H9 (cell line): ENCODE results near the gene INSYN2B. TPM values are rescaled to one million over a fixed set of nuclear protein-coding genes. Genes with fewer than 3 reads are reported as not detected.

Experiments
- DNase-seq: peaks from one replicate; pipeline ENCODE4 v3.0.0-alpha.2; 2017
- H2AFZ ChIP-seq: one replicate; pipeline ENCODE4 v1.6.1; 2013; ENCODE audit warnings: mild to moderate bottlenecking, low read length, control low read depth, moderate library complexity
- H2AK5ac ChIP-seq: 2 replicates; pipeline ENCODE4 v1.6.1; 2013; ENCODE audit warnings: low read length, control low read depth, mixed read lengths; ENCODE audit not compliant: insufficient read length
- H2BK120ac ChIP-seq: one replicate; pipeline ENCODE4 v1.6.1; 2013; ENCODE audit warnings: low read depth, mild to moderate bottlenecking, low read length, control low read depth, inconsistent platforms; ENCODE audit not compliant: poor library complexity, severe bottlenecking
- H2BK12ac ChIP-seq: 2 replicates; pipeline ENCODE4 v1.6.1; 2013; ENCODE audit warnings: low read length, control low read depth, mixed read lengths, low read depth; ENCODE audit not compliant: insufficient read length
- H2BK15ac ChIP-seq: 2 replicates; pipeline ENCODE4 v1.6.1; 2013; ENCODE audit warnings: low read depth, low read length, control low read depth
- H2BK20ac ChIP-seq: one replicate; pipeline ENCODE4 v1.6.1; 2013; ENCODE audit warnings: low read depth, mild to moderate bottlenecking, low read length, control low read depth, inconsistent platforms; ENCODE audit not compliant: poor library complexity, severe bottlenecking
- H2BK5ac ChIP-seq: 2 replicates; pipeline ENCODE4 v1.6.1; 2013; ENCODE audit warnings: low read length, control low read depth, mixed read lengths; ENCODE audit not compliant: insufficient read length
- H3K14ac ChIP-seq: 2 replicates; pipeline ENCODE4 v1.6.1; 2013; ENCODE audit warnings: low read length, control low read depth; ENCODE audit not compliant: insufficient read depth
- H3K18ac ChIP-seq: 2 replicates; pipeline ENCODE4 v1.6.1; 2013; ENCODE audit warnings: low read depth, mild to moderate bottlenecking, mixed read lengths, low read length, control low read depth; ENCODE audit not compliant: insufficient read length
- H3K23ac ChIP-seq: 2 replicates; pipeline ENCODE4 v1.6.1; 2013; ENCODE audit warnings: low read length, control low read depth, mixed read lengths, low read depth; ENCODE audit not compliant: insufficient read length
- H3K23me2 ChIP-seq: 2 replicates; pipeline ENCODE4 v1.6.1; 2013; ENCODE audit warnings: low read depth, mild to moderate bottlenecking, mixed read lengths, low read length, control low read depth; ENCODE audit not compliant: insufficient read length, poor library complexity, severe bottlenecking
- H3K27ac ChIP-seq: 2 replicates; pipeline ENCODE4 v1.5.1; 2013; ENCODE audit warnings: low read length, control low read depth, mixed read lengths, low read depth; ENCODE audit not compliant: insufficient read length
- H3K27me3 ChIP-seq: 2 replicates; pipeline ENCODE4 v1.6.1; 2013; ENCODE audit warnings: low read length, control low read depth, inconsistent platforms; ENCODE audit not compliant: insufficient read depth
- H3K4ac ChIP-seq: 2 replicates; pipeline ENCODE4 v1.6.1; 2013; ENCODE audit warnings: low read depth, mild to moderate bottlenecking, control low read depth, inconsistent platforms, low read length, moderate library complexity
- H3K4me1 ChIP-seq: 2 replicates; pipeline ENCODE4 v1.6.1; 2013; ENCODE audit warnings: low read length, control low read depth, inconsistent platforms; ENCODE audit not compliant: insufficient read depth
- H3K4me2 ChIP-seq: 2 replicates; pipeline ENCODE4 v1.6.1; 2013; ENCODE audit warnings: low read length, control low read depth, mixed read lengths; ENCODE audit not compliant: insufficient read length, insufficient read depth
- H3K56ac ChIP-seq: 2 replicates; pipeline ENCODE4 v1.6.1; 2013; ENCODE audit warnings: low read depth, mild to moderate bottlenecking, mixed read lengths, low read length, control low read depth; ENCODE audit not compliant: insufficient read length
- H3K79me1 ChIP-seq: 2 replicates; pipeline ENCODE4 v1.6.1; 2013; ENCODE audit warnings: low read depth, mild to moderate bottlenecking, moderate library complexity, low read length, control low read depth, inconsistent platforms; ENCODE audit not compliant: insufficient read depth, poor library complexity, severe bottlenecking
- H3K79me2 ChIP-seq: 2 replicates; pipeline ENCODE4 v1.6.1; 2013; ENCODE audit warnings: low read length, control low read depth, inconsistent platforms; ENCODE audit not compliant: insufficient read depth
- H3K9ac ChIP-seq: 2 replicates; pipeline ENCODE4 v1.6.1; 2013; ENCODE audit warnings: low read length, control low read depth, mixed read lengths; ENCODE audit not compliant: insufficient read length; ENCODE audit errors: extremely low read depth
- H3K9me3 ChIP-seq: one replicate; pipeline ENCODE4 v1.6.1; 2013; ENCODE audit warnings: low read depth, low read length, inconsistent platforms; ENCODE audit not compliant: control insufficient read depth
- H3T11ph ChIP-seq: one replicate; pipeline ENCODE4 v1.6.1; 2013; ENCODE audit warnings: mild to moderate bottlenecking, low read length, control low read depth, inconsistent platforms
- H4K20me1 ChIP-seq: one replicate; pipeline ENCODE4 v1.6.1; 2013; ENCODE audit not compliant: control insufficient read depth, insufficient read length, insufficient read depth
- H4K5ac ChIP-seq: 2 replicates; pipeline ENCODE4 v1.6.1; 2013; ENCODE audit warnings: low read depth, mild to moderate bottlenecking, mixed read lengths, low read length, control low read depth; ENCODE audit not compliant: insufficient read length
- H4K8ac ChIP-seq: replicated peaks from 2 replicates; pipeline ENCODE4 v1.6.1; 2013; ENCODE audit warnings: low read length, control low read depth, mixed read lengths, low read depth; ENCODE audit not compliant: insufficient read length
- H4K91ac ChIP-seq: 2 replicates; pipeline ENCODE4 v1.6.1; 2013; ENCODE audit warnings: low read depth, mild to moderate bottlenecking, moderate library complexity, mixed read lengths, low read length, control low read depth; ENCODE audit not compliant: insufficient read length
- H3K27ac Mint-ChIP-seq, 3 experiments: 2 replicates in 2 of 3; 3 replicates in 1 of 3; pipeline ENCODE4 v1.8.0; 2020 to 2021; ENCODE audit warnings: mixed read lengths in 3 of 3, mild to moderate bottlenecking in 1 of 3, moderate library complexity in 1 of 3
- H3K27me3 Mint-ChIP-seq: 2 replicates; pipeline ENCODE4 v1.8.0; 2021; ENCODE audit warnings: low read depth, mild to moderate bottlenecking, moderate library complexity, mixed read lengths
- H3K36me3 Mint-ChIP-seq, 3 experiments: 2 replicates in 2 of 3; 3 replicates in 1 of 3; pipeline ENCODE4 v1.8.0; 2020 to 2021; ENCODE audit warnings: low read depth in 3 of 3, mixed read lengths in 3 of 3; ENCODE audit not compliant: insufficient read depth in 1 of 3
- H3K4me1 Mint-ChIP-seq, 2 experiments: 2 replicates each; pipeline ENCODE4 v1.8.0; 2020; ENCODE audit warnings: mixed read lengths in 2 of 2
- H3K4me3 Mint-ChIP-seq, 2 experiments: 2 replicates in 1 of 2; 3 replicates in 1 of 2; pipeline ENCODE4 v1.8.0; 2020 to 2021; ENCODE audit warnings: mild to moderate bottlenecking in 2 of 2, mixed read lengths in 2 of 2, moderate library complexity in 1 of 2
- H3K9me3 Mint-ChIP-seq, 2 experiments: 2 replicates in 1 of 2; 3 replicates in 1 of 2; pipeline ENCODE4 v1.8.0; 2020; ENCODE audit warnings: mild to moderate bottlenecking in 2 of 2, mixed read lengths in 2 of 2, moderate library complexity in 1 of 2
- WGBS: extraction: QIAGEN DNeasy Blood & Tissue Kit; methylation state at CpG from one replicate; pipeline ENCODE4 v1.1.7; 2013; ENCODE audit warnings: missing lambda C conversion rate, low lambda C conversion rate, mixed read lengths; ENCODE audit not compliant: insufficient read length; ENCODE audit errors: extremely low coverage; 5-methylcytosine and 5-hydroxymethylcytosine counted together
- total RNA-seq: library from RNA; stranded (reverse); gene quantifications from 2 replicates; pipeline ENCODE4 v1.2.1, GENCODE V29; 2021
- TF ChIP-seq, protein P1 (sequence below): fragments of 200-600 bp; sonication (generic); conservative IDR thresholded peaks from 3 replicates; pipeline ENCODE4 v1.8.0; 2021; ENCODE audit warnings: antibody characterized with exemption, mild to moderate bottlenecking

Gene INSYN2B
- total RNA-seq, 1 experiment from 2014 or later = not detected

- no peaks in the 10 kb centered on the region for H3K4me1 ChIP-seq
- H4K5ac ChIP-seq = no peak overlapping the region
- no peak for DNase-seq
- no peak overlapping the region for H4K8ac ChIP-seq
- no peaks in the 10 kb centered on the region for H3K79me1 ChIP-seq
- WGBS = 100% methylated on average over 1 of the region's 2 CpGs
- H3K18ac ChIP-seq = no peak overlapping the region
- H3K79me2 ChIP-seq = no peaks in the 10 kb centered on the region
- Mint-ChIP-seq H3K27ac (no peak overlapping the region; a peak in 1 of 7 replicates), H3K36me3 (no peaks in the 10 kb centered on the region), H3K27me3 (no peaks in the 10 kb centered on the region), H3K4me1 (peaks cover 9% of the 10 kb centered on the region in 2 experiments; a peak in 3 of 4 replicates), H3K4me3 (no peak overlapping the region), H3K9me3 (no peaks in the 10 kb centered on the region)
- no peak overlapping the region for H3K4ac ChIP-seq
- TF ChIP-seq, protein P1, sequence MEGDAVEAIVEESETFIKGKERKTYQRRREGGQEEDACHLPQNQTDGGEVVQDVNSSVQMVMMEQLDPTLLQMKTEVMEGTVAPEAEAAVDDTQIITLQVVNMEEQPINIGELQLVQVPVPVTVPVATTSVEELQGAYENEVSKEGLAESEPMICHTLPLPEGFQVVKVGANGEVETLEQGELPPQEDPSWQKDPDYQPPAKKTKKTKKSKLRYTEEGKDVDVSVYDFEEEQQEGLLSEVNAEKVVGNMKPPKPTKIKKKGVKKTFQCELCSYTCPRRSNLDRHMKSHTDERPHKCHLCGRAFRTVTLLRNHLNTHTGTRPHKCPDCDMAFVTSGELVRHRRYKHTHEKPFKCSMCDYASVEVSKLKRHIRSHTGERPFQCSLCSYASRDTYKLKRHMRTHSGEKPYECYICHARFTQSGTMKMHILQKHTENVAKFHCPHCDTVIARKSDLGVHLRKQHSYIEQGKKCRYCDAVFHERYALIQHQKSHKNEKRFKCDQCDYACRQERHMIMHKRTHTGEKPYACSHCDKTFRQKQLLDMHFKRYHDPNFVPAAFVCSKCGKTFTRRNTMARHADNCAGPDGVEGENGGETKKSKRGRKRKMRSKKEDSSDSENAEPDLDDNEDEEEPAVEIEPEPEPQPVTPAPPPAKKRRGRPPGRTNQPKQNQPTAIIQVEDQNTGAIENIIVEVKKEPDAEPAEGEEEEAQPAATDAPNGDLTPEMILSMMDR = no peak
- no peak overlapping the region for H2BK120ac ChIP-seq
- H3K27me3 ChIP-seq = no peaks in the 10 kb centered on the region
- no peak overlapping the region for H3K23ac ChIP-seq
- H3K14ac ChIP-seq = no peak overlapping the region
- no peak overlapping the region for H3K4me2 ChIP-seq
- no peak overlapping the region for H2BK12ac ChIP-seq
- H2BK20ac ChIP-seq = no peak overlapping the region
- no peak overlapping the region for H2AFZ ChIP-seq
- H3K9ac ChIP-seq = no peak overlapping the region
- no peaks in the 10 kb centered on the region for H4K20me1 ChIP-seq
- H3T11ph ChIP-seq = no peak overlapping the region
- H2BK15ac ChIP-seq = no peak overlapping the region
- no peaks in the 10 kb centered on the region for H3K23me2 ChIP-seq
- H2BK5ac ChIP-seq = no peak overlapping the region
- no peak overlapping the region for H2AK5ac ChIP-seq
- H3K27ac ChIP-seq = no peak overlapping the region
- no peak overlapping the region for H3K56ac ChIP-seq
- H4K91ac ChIP-seq = no peak overlapping the region
- no peaks in the 10 kb centered on the region for H3K9me3 ChIP-seq
These were observed 62.8 kb downstream of the INSYN2B start for GRCh38 chr5:169917500-169917899.
